Right atrium auricular region (tissue), 2 donors: Measurements from ENCODE around the gene CTTNBP2NL. TPM values are rescaled to one million over a fixed set of nuclear protein-coding genes. Genes with fewer than 3 reads are reported as not detected.

Experiments used
- DNase-seq: peaks from one replicate; pipeline ENCODE4 v3.0.0-alpha.2; 2019; ENCODE audit warnings: low spot score
- H3K27ac ChIP-seq, 2 donors: fragments of 200-600 bp; sonication (generic); 1 replicate in 1 of 2; 2 replicates in 1 of 2; pipeline ENCODE4 v1.5.1; 2016 to 2019
- H3K27me3 ChIP-seq, 2 donors: fragments of 200-600 bp; sonication (generic); one replicate each; pipeline versions ENCODE4 v1.5.1 to v1.6.0; 2017 to 2019
- H3K36me3 ChIP-seq: fragments of 200-600 bp; sonication (generic); one replicate; pipeline ENCODE4 v1.5.1; 2016
- H3K4me1 ChIP-seq, 2 donors: fragments of 200-600 bp; sonication (generic); one replicate each; pipeline versions ENCODE4 v1.5.1 to v1.6.0; 2017 to 2019
- H3K4me3 ChIP-seq, 2 donors: fragments of 200-600 bp; sonication (generic); 1 replicate in 1 of 2; 2 replicates in 1 of 2; pipeline ENCODE4 v1.5.1; 2017 to 2019; ENCODE audit warnings: mild to moderate bottlenecking in 1 of 2, moderate library complexity in 1 of 2
- H3K9me3 ChIP-seq, 2 donors: fragments of 200-600 bp; sonication (generic); one replicate each; pipeline ENCODE4 v1.5.1; 2019
- total RNA-seq, 2 donors: library from RNA; depleted of rRNA; stranded (reverse); fragments of >200 nt; gene quantifications; one replicate each; pipeline ENCODE4 v1.1.0, GENCODE V29; 2016
- TF ChIP-seq, protein P1 (sequence below), 2 donors: fragments of 200-600 bp; sonication (generic); IDR thresholded peaks; one replicate each; pipeline ENCODE4 v1.5.1; 2019; ENCODE audit warnings: antibody characterized with exemption in 2 of 2

CTTNBP2NL gene
- total RNA-seq, 2 donors from 2014 or later = 10.2 to 13.4 TPM

DNA sequence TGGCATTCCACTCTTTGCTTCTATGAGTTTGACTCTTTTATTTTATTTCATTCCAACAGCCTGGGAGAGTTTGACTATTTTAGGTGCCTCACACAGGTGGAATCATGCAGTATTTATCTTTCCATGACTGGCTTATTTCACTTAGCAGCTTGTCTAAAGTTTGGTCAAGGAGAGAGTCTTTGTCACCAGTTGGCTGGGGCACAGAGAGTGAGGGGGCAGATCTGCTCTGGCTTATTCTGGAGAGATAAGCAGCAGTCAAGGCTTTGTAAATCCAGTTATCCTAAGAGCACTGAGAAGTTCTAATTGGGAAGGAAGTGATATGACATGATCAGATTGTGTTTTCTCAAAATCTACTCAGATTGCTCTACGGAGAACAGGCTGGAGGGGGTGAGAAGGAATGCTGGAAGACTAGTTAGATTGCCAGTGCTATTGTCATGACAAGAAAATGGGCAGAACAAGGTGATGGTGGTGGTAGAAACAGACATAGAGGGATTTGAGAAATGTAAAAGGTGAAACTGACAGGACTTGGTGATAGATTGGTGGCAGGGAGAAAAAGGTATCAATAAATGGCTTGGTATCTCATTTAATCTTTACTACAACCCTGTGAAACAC is 12.1 kb upstream of the CTTNBP2NL start:
- Histone ChIP-seq H3K4me1 (no peaks in the 10 kb centered on the region), H3K27ac (no peak overlapping the region), H3K4me3 (no peak overlapping the region), H3K27me3 (no peaks in the 10 kb centered on the region), H3K36me3 (no peaks in the 10 kb centered on the region), H3K9me3 (no peaks in the 10 kb centered on the region)
- TF ChIP-seq, protein P1, sequence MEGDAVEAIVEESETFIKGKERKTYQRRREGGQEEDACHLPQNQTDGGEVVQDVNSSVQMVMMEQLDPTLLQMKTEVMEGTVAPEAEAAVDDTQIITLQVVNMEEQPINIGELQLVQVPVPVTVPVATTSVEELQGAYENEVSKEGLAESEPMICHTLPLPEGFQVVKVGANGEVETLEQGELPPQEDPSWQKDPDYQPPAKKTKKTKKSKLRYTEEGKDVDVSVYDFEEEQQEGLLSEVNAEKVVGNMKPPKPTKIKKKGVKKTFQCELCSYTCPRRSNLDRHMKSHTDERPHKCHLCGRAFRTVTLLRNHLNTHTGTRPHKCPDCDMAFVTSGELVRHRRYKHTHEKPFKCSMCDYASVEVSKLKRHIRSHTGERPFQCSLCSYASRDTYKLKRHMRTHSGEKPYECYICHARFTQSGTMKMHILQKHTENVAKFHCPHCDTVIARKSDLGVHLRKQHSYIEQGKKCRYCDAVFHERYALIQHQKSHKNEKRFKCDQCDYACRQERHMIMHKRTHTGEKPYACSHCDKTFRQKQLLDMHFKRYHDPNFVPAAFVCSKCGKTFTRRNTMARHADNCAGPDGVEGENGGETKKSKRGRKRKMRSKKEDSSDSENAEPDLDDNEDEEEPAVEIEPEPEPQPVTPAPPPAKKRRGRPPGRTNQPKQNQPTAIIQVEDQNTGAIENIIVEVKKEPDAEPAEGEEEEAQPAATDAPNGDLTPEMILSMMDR (IDR thresholded peaks at IDR 0.05) = no peak
- DNase-seq = no peak

- TF ChIP-seq, protein P1 (IDR thresholded peaks at IDR 0.05) = no peak
- no peaks in the 10 kb centered on the region for H3K36me3 ChIP-seq
- peaks cover 0 to 2% of the 10 kb centered on the region in 2 donors for H3K4me1 ChIP-seq
- no peaks in the 10 kb centered on the region for H3K9me3 ChIP-seq
- H3K27me3 ChIP-seq = no peaks in the 10 kb centered on the region
- no peak overlapping the region for H3K4me3 ChIP-seq
- DNase-seq = no peak
- H3K27ac ChIP-seq = no peak overlapping the region
Measured at GRCh38 chr1:112386024-112386723, 9.8 kb upstream of the CTTNBP2NL start.

DNA sequence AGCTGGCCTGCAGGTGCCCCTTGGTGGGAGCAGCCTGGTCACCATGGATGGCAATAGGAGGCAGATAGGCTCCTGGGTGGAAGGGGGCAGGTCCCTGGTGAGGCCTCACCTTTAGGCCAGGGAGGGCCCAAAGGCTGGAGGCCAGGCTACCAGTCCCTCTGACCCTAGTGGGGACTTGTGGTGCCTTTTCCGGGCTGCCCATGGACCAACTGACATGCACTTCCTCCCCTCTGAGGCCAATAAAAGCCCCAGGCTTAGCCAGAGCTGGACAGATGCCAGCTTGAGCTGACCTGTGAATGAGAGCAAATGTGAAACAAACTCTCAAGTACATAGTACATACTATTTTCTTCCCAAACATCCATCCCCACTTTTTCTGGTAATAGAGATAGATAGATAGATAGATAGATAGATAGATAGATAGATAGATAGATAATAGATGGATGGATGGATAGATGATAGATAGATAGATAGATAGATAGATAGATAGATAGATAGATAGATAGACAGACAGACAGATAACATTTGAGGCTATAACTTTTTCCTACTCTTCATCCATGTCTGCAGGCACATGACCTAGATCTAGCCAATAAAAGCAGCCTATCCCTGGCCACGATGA is 9.2 kb upstream of the CTTNBP2NL start:
- no peak overlapping the region for H3K4me3 ChIP-seq
- H3K27ac ChIP-seq = no peak overlapping the region
- H3K9me3 ChIP-seq = no peaks in the 10 kb centered on the region
- no peaks in the 10 kb centered on the region for H3K36me3 ChIP-seq
- no peak for DNase-seq
- TF ChIP-seq, protein P1 (IDR thresholded peaks at IDR 0.05) = no peak
- H3K27me3 ChIP-seq = no peaks in the 10 kb centered on the region
- peaks cover 0 to 9% of the 10 kb centered on the region in 2 donors for H3K4me1 ChIP-seq

GRCh38 chr1:112387807-112388206 is 8.2 kb upstream of the CTTNBP2NL start:
- TF ChIP-seq, protein P1 (IDR thresholded peaks at IDR 0.05) = no peak
- Histone ChIP-seq H3K4me1 (peaks cover 0 to 15% of the 10 kb centered on the region in 2 donors), H3K4me3 (no peak overlapping the region), H3K9me3 (no peaks in the 10 kb centered on the region), H3K27me3 (no peaks in the 10 kb centered on the region), H3K27ac (peak overlapping the region in 1 of 2 donors; percentile 70), H3K36me3 (no peaks in the 10 kb centered on the region)
- DNase-seq = no peak

- no peak overlapping the region for H3K4me3 ChIP-seq
- H3K27me3 ChIP-seq = no peaks in the 10 kb centered on the region
- no peak for DNase-seq
- H3K4me1 ChIP-seq = peaks cover 0 to 15% of the 10 kb centered on the region in 2 donors
- peak overlapping the region; percentile 49 to 70 for H3K27ac ChIP-seq
- TF ChIP-seq, protein P1 (IDR thresholded peaks at IDR 0.05) = no peak
- no peaks in the 10 kb centered on the region for H3K36me3 ChIP-seq
- H3K9me3 ChIP-seq = no peaks in the 10 kb centered on the region
Measured at GRCh38 chr1:112388436-112388835, 7.6 kb upstream of the CTTNBP2NL start.
